GM21737 (cell line): Measurements from ENCODE around the gene SLCO3A1.

Experiments
- ATAC-seq: cut with Tn5 transposase; IDR thresholded peaks from one replicate; pipeline ENCODE4 v1.9.1; 2021; ENCODE audit warnings: mild to moderate bottlenecking, moderate library complexity; ENCODE audit not compliant: unreplicated experiment

Gene SLCO3A1

GRCh38 chr15:92092289-92093105 lies 239.0 kb downstream of the SLCO3A1 start:
- no peak for ATAC-seq

GRCh38 chr15:92095693-92096092 lies 242.2 kb downstream of the SLCO3A1 start:
- ATAC-seq = no peak

GRCh38 chr15:92097474-92098178 lies 244.1 kb downstream of the SLCO3A1 start:
- ATAC-seq = peak; percentile 62

- ATAC-seq = no peak
Measured at GRCh38 chr15:92098869-92099268, 245.4 kb downstream of the SLCO3A1 start.

GRCh38 chr15:92100301-92100700 lies 246.8 kb downstream of the SLCO3A1 start:
- ATAC-seq = no peak

GRCh38 chr15:92100751-92101150 lies 247.2 kb downstream of the SLCO3A1 start:
- ATAC-seq = no peak

- ATAC-seq = peak; percentile 55
Measured at GRCh38 chr15:92101708-92102394, 248.3 kb downstream of the SLCO3A1 start.

GRCh38 chr15:92102395-92102755 lies 248.9 kb downstream of the SLCO3A1 start:
- peak; percentile 11 for ATAC-seq

GRCh38 chr15:92104072-92104471 lies 250.6 kb downstream of the SLCO3A1 start:
- ATAC-seq = no peak

- ATAC-seq = no peak
Measured at GRCh38 chr15:92105611-92106010, 252.1 kb downstream of the SLCO3A1 start.

GRCh38 chr15:92107510-92107909 lies 254.0 kb downstream of the SLCO3A1 start:
- no peak for ATAC-seq

GRCh38 chr15:92109191-92109873 lies 255.8 kb downstream of the SLCO3A1 start:
- ATAC-seq = no peak

- ATAC-seq = no peak
Measured at GRCh38 chr15:92111291-92111690, 257.8 kb downstream of the SLCO3A1 start.

GRCh38 chr15:92111751-92112150 lies 258.2 kb downstream of the SLCO3A1 start:
- ATAC-seq = no peak

- no peak for ATAC-seq
Measured at GRCh38 chr15:92112180-92112579, 258.7 kb downstream of the SLCO3A1 start.

- no peak for ATAC-seq
Measured at GRCh38 chr15:92112711-92113110, 259.2 kb downstream of the SLCO3A1 start.

GRCh38 chr15:92113832-92114231 lies 260.3 kb downstream of the SLCO3A1 start:
- ATAC-seq = no peak

GRCh38 chr15:92115834-92116233 lies 262.3 kb downstream of the SLCO3A1 start:
- ATAC-seq = no peak

- no peak for ATAC-seq
Measured at GRCh38 chr15:92116330-92116729, 262.8 kb downstream of the SLCO3A1 start.

- no peak for ATAC-seq
Measured at GRCh38 chr15:92117261-92117731, 263.8 kb downstream of the SLCO3A1 start.
